HG03139 (cell line): ENCODE results near the gene DGKZ.

Experiments used
- ATAC-seq: cut with Tn5 transposase; IDR thresholded peaks from one replicate; pipeline ENCODE4 v1.9.1; 2021; ENCODE audit not compliant: unreplicated experiment

Gene DGKZ

DNA sequence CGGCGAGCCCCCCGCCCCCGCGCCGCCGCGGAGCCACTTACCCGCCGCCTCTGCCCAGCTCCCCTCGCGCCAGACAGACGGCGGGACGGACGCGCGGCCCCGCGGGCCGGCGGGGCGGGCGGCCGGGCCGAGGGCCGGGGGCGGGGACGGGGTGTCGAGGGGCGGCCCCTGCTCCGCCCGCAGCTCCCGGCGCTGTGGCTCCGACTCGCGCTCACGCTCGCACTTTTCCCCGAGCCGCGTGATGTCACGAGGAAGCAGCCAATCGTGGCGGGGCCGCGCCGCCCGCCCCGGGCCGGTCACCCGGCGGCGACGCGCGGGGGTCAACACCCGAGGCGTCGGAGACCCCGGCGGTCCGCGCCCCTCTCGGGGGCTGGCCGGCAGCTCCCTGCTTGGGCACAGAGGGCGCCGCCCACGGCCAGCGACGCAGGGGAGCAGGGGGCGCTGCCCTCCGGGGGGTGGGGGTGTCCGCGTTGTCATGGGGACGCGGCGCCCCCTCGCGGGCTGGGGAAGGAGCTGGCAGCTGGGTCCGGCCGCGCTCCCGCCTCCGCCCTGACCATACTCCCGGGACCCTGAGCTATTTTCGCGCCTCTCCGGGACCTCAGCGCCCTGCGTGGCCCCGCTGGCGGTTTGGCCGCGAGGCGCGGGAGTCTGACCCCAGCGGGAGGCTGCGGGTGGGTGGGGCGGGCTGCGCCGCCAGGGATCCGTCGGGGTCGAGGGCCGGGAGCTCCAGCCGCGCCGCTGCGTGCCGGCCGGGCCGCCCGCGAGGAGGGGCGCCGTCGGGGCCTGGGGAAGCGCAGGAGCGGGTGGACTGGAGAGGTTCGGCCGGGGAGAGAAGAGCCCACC, 44.5 kb downstream of the DGKZ start, which contains the start of gene CHRM4:
Gene CHRM4 (minus strand): TSS at position 199 of the 843 bp plus-strand sequence. CDS start 5,219 bp downstream, outside the sequence.
- ATAC-seq, result no peak

- peak; percentile 65 for ATAC-seq
These were observed 45.4 kb downstream of the DGKZ start for GRCh38 chr11:46392421-46393230.

DNA sequence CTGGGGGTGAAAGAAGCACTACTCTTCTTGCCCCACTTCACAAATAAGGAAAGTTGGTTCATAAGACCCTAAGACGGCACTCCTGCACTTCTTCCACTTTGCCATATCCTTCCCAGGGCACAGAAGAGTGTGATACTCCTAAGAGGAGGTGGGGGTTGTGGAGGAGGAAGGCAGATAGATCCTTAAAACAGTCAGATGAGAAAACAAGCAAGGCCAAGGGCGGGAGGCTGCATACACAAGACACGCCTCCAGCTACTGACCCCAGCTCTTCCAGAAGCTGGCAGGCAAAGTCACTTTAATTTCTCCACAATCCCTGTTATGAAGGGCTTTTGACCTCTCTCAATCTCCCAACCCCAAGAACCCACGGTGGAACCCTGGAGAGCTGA, 46.0 kb downstream of the DGKZ start:
- no peak for ATAC-seq

- ATAC-seq, result no peak
These were observed 46.5 kb downstream of the DGKZ start for GRCh38 chr11:46393759-46394158.

- no peak for ATAC-seq
These were observed 50.3 kb downstream of the DGKZ start for GRCh38 chr11:46397526-46397925.

GRCh38 chr11:46402957-46403902, 56.0 kb downstream of the DGKZ start:
- ATAC-seq, result no peak

- ATAC-seq, result no peak
These were observed 57.3 kb downstream of the DGKZ start for GRCh38 chr11:46404476-46405017.

- no peak for ATAC-seq
These were observed 60.4 kb downstream of the DGKZ start for GRCh38 chr11:46407635-46408034.

DNA sequence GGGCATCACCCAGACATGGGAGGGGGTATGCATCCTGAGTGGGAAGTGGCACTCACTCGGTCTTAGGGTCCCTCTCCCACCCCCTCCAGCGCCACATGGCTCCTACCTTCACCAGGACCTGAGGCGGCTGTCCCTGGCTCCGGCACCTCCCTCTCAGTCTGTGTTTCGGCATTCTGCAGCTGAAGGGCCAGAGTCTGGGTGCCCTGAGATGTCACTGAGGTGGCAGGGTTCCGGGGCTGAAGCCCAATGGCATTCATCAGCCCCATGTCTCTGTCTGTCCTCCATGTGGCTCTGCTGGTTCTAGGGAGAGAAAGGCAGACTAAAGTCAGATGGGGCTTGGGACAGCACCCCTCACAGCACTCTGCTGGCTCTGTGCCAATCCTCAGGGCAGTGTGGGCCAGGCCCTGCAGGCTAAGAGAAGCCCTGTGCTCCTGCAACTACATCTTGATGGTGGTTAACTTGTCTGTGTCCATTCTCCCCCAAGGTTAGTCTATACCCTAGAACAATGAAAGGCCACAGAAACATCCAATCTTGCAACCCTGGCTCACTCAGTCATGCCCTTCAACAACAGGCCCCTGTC, 61.2 kb downstream of the DGKZ start:
- ATAC-seq, result no peak

DNA sequence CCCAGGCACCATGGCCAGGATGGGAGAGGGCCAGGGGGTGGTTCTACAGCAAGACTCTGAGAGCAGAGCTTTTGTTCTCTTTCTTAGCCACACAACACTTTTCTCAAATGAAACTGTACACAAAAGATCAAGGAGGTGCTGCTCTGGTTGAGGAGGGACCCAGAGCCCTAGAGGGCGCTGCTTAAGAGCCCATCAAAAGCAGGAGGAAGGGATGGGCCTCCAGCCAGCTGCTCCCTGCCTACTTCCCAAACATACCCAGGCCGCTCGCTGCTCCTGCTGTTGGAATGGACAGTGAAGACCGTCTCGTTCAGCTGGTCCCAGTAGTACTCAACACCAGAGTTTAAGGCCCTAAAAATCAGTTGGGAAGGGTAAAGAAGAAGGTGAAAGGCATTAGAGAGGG, 62.8 kb downstream of the DGKZ start:
- ATAC-seq, result no peak

DNA sequence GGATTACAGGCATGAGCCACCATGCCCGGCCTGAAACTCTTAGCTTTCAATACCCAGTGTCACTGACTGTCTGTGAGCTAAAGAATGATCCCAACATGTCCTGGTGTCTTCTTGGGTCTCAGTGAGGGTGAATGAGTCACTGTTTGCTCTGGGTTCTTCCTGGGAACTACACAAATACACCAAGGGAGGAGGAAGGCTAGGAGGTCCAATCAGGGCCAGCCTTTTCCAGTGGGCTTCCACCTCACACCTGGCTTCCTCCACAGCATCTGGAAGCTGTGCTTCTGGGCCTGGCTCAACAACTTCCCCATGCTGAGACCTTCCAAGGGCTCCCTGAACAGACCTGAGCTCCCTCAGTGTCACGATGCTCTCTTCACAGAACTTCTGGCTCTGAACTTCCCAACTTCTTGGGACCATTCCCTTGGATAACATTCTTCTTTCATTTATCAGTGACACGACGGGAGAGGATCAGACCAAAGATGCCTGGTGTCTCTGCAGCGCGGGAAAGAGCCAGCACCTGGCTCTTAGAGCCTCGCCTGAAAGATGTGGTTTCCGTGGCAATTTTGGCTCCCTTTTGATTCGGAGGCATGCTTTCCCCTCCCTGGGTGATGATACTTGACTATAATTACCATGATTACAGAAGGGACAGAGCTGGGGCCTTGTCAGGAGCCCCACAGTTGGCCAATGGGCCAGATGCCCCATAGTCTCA, 66.7 kb downstream of the DGKZ start:
- ATAC-seq, result no peak

DNA sequence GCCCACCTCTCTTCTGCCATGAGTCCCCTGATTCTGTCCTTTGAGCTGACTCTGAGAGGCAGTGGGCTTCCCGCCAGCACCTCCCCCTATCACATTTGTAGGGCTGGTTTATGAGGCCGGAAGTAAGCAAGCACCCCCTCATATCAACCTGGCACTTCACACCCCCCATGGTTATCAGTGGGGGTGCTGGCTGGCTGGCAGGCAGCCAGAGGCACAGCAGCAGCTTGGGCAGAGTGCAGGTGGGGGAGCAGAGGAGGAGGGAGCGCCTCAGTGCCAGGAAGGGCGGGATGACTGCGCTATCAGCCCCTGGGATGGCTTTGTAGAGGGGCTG, 67.2 kb downstream of the DGKZ start:
- no peak for ATAC-seq

DNA sequence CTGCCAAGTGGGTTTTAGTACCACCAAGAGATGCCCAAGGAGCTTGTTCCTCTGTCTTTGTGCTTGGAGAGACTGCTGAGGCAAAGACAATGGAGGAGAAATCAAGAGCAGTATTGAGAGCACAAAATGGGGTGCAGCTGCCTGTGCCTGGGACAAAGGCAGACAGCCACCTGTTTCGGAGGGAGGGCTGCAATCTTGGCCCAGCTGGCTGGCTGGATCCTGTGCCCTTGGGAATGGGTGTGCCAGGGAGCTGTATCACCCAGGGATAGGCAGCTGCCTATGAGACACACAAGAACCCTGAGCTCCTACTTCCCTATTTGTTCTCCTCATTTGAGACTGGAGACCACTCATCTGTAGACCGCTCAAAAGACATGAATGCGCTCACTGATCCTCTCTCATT, 67.6 kb downstream of the DGKZ start:
- ATAC-seq, result no peak

DNA sequence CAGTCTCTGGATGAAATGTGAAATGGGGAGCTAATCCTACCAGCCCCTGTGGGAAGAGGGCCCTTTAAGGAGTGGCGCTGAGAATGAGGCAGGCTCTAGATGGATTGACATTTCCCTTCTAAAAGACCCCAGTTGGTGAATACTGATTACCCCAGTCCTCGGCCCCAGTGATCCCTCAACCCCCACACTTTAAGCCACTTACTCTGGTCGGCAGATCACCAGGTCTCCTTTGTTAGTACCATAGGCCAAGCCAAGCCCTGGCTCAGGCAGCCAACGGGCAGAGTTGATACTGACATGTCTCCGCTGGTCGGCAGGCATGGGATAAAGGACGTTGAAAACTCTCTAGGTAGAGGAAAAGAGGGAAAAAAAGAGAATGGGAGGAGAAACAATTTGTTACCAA, 70.4 kb downstream of the DGKZ start:
- ATAC-seq, result no peak

DNA sequence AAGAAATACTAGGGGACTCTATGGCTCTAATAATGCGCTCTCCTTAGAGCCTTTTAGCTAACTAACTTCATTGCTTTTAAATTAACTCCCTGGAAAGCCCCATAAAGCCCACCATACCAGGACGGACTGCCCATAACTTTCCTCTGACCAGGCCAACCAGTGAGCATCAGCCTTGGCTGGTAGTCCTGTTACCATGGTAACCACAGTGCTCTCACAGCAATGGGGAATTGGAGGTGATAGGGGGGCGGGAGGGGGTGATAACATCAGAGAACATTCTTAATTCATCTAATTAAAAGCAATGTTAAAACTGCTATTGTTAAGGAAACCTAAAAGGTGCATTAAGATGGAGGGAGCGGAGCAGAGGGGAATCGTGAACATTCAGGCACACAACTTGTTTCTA, 71.5 kb downstream of the DGKZ start:
- no peak for ATAC-seq

DNA sequence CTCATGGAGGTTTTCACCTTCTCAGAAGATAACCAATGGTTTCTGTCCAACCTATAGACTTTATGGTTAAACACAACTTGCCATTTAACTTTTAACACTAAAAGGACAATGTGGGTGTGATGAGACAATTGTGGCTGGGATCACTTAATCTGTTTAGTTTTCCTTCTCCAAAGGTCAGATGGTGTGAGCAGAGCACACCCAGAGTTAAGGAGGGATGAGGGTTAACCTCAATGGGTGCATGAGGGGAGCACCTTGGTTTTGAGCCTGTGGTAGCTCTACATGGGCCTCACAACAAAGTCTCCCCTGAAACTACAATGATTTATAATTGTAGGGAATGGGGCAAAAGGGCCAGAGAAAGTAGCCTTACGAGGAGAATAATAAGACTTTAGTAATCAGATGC, 73.2 kb downstream of the DGKZ start:
- no peak for ATAC-seq

DNA sequence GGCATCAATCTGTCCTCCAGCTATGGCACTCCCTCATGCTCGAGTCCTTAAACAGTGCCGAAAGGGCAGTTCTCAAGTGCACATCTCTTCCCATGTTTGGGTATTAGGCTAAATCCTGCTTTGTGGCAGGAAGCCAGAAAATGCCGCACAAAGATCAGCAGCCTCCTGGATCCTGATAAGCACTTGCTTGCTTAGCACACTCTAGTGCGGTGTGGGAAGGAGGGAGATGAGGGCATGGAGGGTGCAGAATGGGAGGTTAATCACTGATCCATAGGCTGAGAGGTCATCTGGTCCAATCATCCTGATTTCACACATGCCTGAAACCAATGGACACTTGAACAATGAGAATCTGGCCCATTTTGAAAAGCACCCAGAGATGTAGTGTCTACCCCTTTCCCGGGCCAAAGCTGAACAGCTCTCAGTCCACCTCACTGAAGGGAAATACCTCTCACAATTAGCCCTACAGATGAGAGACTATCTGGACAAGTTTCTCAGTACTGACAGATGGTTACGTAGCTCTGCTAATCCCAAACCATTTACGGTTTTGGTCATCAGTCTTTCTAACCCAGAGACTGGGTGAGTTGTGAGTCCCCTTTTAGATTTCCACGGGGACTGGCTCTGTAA, 74.1 kb downstream of the DGKZ start:
- no peak for ATAC-seq

- ATAC-seq, result no peak
These were observed 75.3 kb downstream of the DGKZ start for GRCh38 chr11:46422588-46422987.

DNA sequence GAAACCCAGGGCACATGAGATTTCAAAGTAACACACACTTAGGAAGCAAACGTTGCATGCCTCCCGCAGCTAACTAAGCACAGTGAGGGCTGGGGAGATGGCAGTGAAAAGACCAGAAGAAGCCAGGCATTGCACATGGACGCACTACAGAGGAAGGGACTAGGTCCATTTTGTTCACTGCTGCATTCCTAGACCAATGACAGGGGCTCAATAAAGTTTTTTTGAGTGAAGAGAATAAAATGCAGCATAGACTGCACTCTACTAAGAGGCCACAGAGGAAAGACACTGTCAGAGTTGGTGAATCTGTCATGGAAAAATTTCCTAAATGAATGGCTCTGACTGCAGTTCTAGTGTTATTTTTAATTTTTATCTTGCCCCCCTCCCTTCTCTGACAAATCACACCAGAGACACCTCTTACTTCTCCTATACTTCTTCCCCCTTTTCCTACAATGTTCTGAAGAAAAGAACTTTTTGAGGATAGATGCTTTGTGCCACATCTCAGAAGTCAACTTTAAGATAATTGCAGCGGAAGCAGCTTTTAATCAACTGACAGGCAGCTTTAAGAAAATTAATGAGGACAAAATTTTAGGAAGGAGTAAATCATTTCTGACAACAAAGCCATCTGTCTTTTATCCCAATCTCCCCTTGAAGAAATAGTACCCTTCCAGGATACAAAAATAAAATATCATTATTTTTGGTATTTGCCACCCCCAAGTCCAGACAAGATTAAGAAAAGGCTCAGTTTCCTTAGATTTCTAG, 79.1 kb downstream of the DGKZ start:
- no peak for ATAC-seq
